ENCODE data around the gene HPX. TPM values are rescaled to one million over a fixed set of nuclear protein-coding genes. Genes with fewer than 3 reads are reported as not detected.

The HPX gene
- total RNA-seq, 1 experiment from 2014 or later, result 0.32 TPM

- DNase-seq (ENCODE audit: low read depth in 1 of 2, low spot score in 2 of 2), result no peak
- Histone ChIP-seq H3K27me3 (replicated peaks) (no peaks in the 10 kb centered on the region), H3K9me3 (replicated peaks) (no peaks in the 10 kb centered on the region), H3K4me1 (replicated peaks) (no peaks in the 10 kb centered on the region), H3K36me3 (no peaks in the 10 kb centered on the region; the same call in 1 of the 2 replicates), H3K4me3 (no peak overlapping the region), H3K27ac (no peak overlapping the region)
Measured at GRCh38 chr11:6453152-6453551, 12.4 kb upstream of the HPX start.

GRCh38 chr11:6452219-6452618 is 11.4 kb upstream of the HPX start:
- Histone ChIP-seq H3K36me3 (no peaks in the 10 kb centered on the region; the same call in 1 of the 2 replicates), H3K27me3 (replicated peaks) (no peaks in the 10 kb centered on the region), H3K4me3 (no peak overlapping the region), H3K9me3 (replicated peaks) (no peaks in the 10 kb centered on the region), H3K27ac (no peak overlapping the region), H3K4me1 (replicated peaks) (no peaks in the 10 kb centered on the region)
- DNase-seq (ENCODE audit: low read depth in 1 of 2, low spot score in 2 of 2), result no peak

GRCh38 chr11:6448574-6448973 is 7.8 kb upstream of the HPX start:
- no peaks in the 10 kb centered on the region for H3K9me3 ChIP-seq (replicated peaks)
- H3K27me3 ChIP-seq (replicated peaks), result no peaks in the 10 kb centered on the region
- H3K4me1 ChIP-seq (replicated peaks), result no peaks in the 10 kb centered on the region
- H3K4me3 ChIP-seq, result no peak overlapping the region
- no peak for DNase-seq (ENCODE audit: low read depth in 1 of 2, low spot score in 2 of 2)
- H3K27ac ChIP-seq, result no peak overlapping the region
- H3K36me3 ChIP-seq, result no peaks in the 10 kb centered on the region; the same call in 1 of the 2 replicates

- Histone ChIP-seq H3K27ac (no peak overlapping the region), H3K4me1 (replicated peaks) (no peaks in the 10 kb centered on the region), H3K27me3 (replicated peaks) (no peaks in the 10 kb centered on the region), H3K4me3 (no peak overlapping the region), H3K9me3 (replicated peaks) (no peaks in the 10 kb centered on the region), H3K36me3 (no peaks in the 10 kb centered on the region)
- peak; percentile 15 to 46 for DNase-seq (ENCODE audit: low read depth in 1 of 2, low spot score in 2 of 2)
Measured at GRCh38 chr11:6443269-6444003, 2.6 kb upstream of the HPX start.

GRCh38 chr11:6442441-6442840 is 1.7 kb upstream of the HPX start:
- no peak overlapping the region for H3K27ac ChIP-seq
- H3K4me1 ChIP-seq (replicated peaks), result no peaks in the 10 kb centered on the region
- no peak for DNase-seq (ENCODE audit: low read depth in 1 of 2, low spot score in 2 of 2)
- H3K4me3 ChIP-seq, result no peak overlapping the region
- H3K36me3 ChIP-seq, result no peaks in the 10 kb centered on the region
- H3K27me3 ChIP-seq (replicated peaks), result no peaks in the 10 kb centered on the region
- H3K9me3 ChIP-seq (replicated peaks), result no peaks in the 10 kb centered on the region

GRCh38 chr11:6438979-6439571 is 1.7 kb downstream of the HPX start:
- Histone ChIP-seq H3K27me3 (replicated peaks) (no peaks in the 10 kb centered on the region), H3K36me3 (no peaks in the 10 kb centered on the region), H3K9me3 (replicated peaks) (no peaks in the 10 kb centered on the region), H3K27ac (no peak overlapping the region), H3K4me1 (replicated peaks) (no peaks in the 10 kb centered on the region), H3K4me3 (no peak overlapping the region)
- DNase-seq (ENCODE audit: low read depth in 1 of 2, low spot score in 2 of 2), result no peak

- Histone ChIP-seq H3K9me3 (replicated peaks) (no peaks in the 10 kb centered on the region), H3K27ac (no peak overlapping the region), H3K36me3 (no peaks in the 10 kb centered on the region), H3K27me3 (replicated peaks) (no peaks in the 10 kb centered on the region), H3K4me1 (replicated peaks) (no peaks in the 10 kb centered on the region), H3K4me3 (no peak overlapping the region)
- DNase-seq (ENCODE audit: low read depth in 1 of 2, low spot score in 2 of 2), result no peak
Measured at GRCh38 chr11:6437993-6438392, 2.8 kb downstream of the HPX start.

GRCh38 chr11:6437423-6437822 is 3.4 kb downstream of the HPX start:
- no peak for DNase-seq (ENCODE audit: low read depth in 1 of 2, low spot score in 2 of 2)
- Histone ChIP-seq H3K36me3 (no peaks in the 10 kb centered on the region), H3K27me3 (replicated peaks) (no peaks in the 10 kb centered on the region), H3K27ac (no peak overlapping the region), H3K4me1 (replicated peaks) (no peaks in the 10 kb centered on the region), H3K4me3 (no peak overlapping the region), H3K9me3 (replicated peaks) (no peaks in the 10 kb centered on the region)

GRCh38 chr11:6433998-6434660 is 6.7 kb downstream of the HPX start:
- H3K4me1 ChIP-seq (replicated peaks), result no peaks in the 10 kb centered on the region
- H3K27ac ChIP-seq, result no peak overlapping the region
- H3K36me3 ChIP-seq, result no peaks in the 10 kb centered on the region
- no peak for DNase-seq (ENCODE audit: low read depth in 1 of 2, low spot score in 2 of 2)
- no peaks in the 10 kb centered on the region for H3K9me3 ChIP-seq (replicated peaks)
- no peaks in the 10 kb centered on the region for H3K27me3 ChIP-seq (replicated peaks)
- no peak overlapping the region for H3K4me3 ChIP-seq

GRCh38 chr11:6431861-6432260 is 8.9 kb downstream of the HPX start:
- Histone ChIP-seq H3K4me1 (replicated peaks) (no peaks in the 10 kb centered on the region), H3K9me3 (replicated peaks) (no peaks in the 10 kb centered on the region), H3K4me3 (no peak overlapping the region), H3K27ac (no peak overlapping the region), H3K36me3 (no peaks in the 10 kb centered on the region), H3K27me3 (replicated peaks) (no peaks in the 10 kb centered on the region)
- peak in 1 of 2 experiments; percentile 61 for DNase-seq (ENCODE audit: low read depth in 1 of 2, low spot score in 2 of 2)

GRCh38 chr11:6427516-6427915 is 13.3 kb downstream of the HPX start:
- H3K27me3 ChIP-seq (replicated peaks), result no peaks in the 10 kb centered on the region
- H3K27ac ChIP-seq, result no peak overlapping the region
- H3K36me3 ChIP-seq, result no peaks in the 10 kb centered on the region
- no peak for DNase-seq (ENCODE audit: low read depth in 1 of 2, low spot score in 2 of 2)
- H3K4me1 ChIP-seq (replicated peaks), result no peaks in the 10 kb centered on the region
- H3K4me3 ChIP-seq, result no peak overlapping the region
- no peaks in the 10 kb centered on the region for H3K9me3 ChIP-seq (replicated peaks)

- Histone ChIP-seq H3K27me3 (replicated peaks) (no peaks in the 10 kb centered on the region), H3K4me1 (replicated peaks) (peaks cover 4% of the 10 kb centered on the region), H3K9me3 (replicated peaks) (no peaks in the 10 kb centered on the region), H3K4me3 (no peak overlapping the region), H3K36me3 (no peaks in the 10 kb centered on the region), H3K27ac (no peak overlapping the region)
- DNase-seq (ENCODE audit: low read depth in 1 of 2, low spot score in 2 of 2), result no peak
Measured at GRCh38 chr11:6420677-6421076, 20.1 kb downstream of the HPX start.

GRCh38 chr11:6419009-6419631 is 21.7 kb downstream of the HPX start, which contains the start of gene APBB1:
TSS of gene APBB1 (minus strand) at chr11:6419094. CDS start at chr11:6411347, 7,747 bp downstream.
- H3K36me3 ChIP-seq, result no peaks in the 10 kb centered on the region

GRCh38 chr11:6418557-6419008 is 22.2 kb downstream of the HPX start:
- H3K36me3 ChIP-seq, result no peaks in the 10 kb centered on the region
- H3K27me3 ChIP-seq (replicated peaks), result no peaks in the 10 kb centered on the region
- DNase-seq (ENCODE audit: low read depth in 1 of 2, low spot score in 2 of 2), result no peak
- peak overlapping the region; percentile 74 for H3K4me3 ChIP-seq
- peaks cover 4% of the 10 kb centered on the region for H3K4me1 ChIP-seq (replicated peaks)
- no peak overlapping the region for H3K27ac ChIP-seq
- H3K9me3 ChIP-seq (replicated peaks), result no peaks in the 10 kb centered on the region

More at GRCh38 chr11:6419009-6419631, 21.7 kb downstream of the HPX start, which contains the start of gene APBB1:
- peaks cover 4% of the 10 kb centered on the region for H3K4me1 ChIP-seq (replicated peaks)
- DNase-seq (ENCODE audit: low read depth in 1 of 2, low spot score in 2 of 2), result peak in 1 of 2 experiments; percentile 34
- no peaks in the 10 kb centered on the region for H3K9me3 ChIP-seq (replicated peaks)
- no peak within 1 kb of the TSS for H3K27ac ChIP-seq
- peak within 1 kb of the TSS; percentile 74 for H3K4me3 ChIP-seq
- H3K27me3 ChIP-seq (replicated peaks), result no peaks in the 10 kb centered on the region
